Suprapubic skin (tissue), 4 donors: ENCODE measurements around the gene MOB3B. TPM values are rescaled to one million over a fixed set of nuclear protein-coding genes. Genes with fewer than 3 reads are reported as not detected.

Source experiments
- DNase-seq, 2 donors: peaks; one replicate each; pipeline ENCODE4 v3.0.0-alpha.2; 2019; ENCODE audit warnings: low spot score in 2 of 2
- H3K27ac ChIP-seq: fragments of 200-600 bp; sonication (generic); one replicate; pipeline ENCODE4 v1.5.1; 2019
- H3K27me3 ChIP-seq: fragments of 200-600 bp; sonication (generic); one replicate; pipeline ENCODE4 v1.5.1; 2019
- H3K36me3 ChIP-seq: fragments of 200-600 bp; sonication (generic); one replicate; pipeline ENCODE4 v1.5.1; 2019
- H3K4me1 ChIP-seq: fragments of 200-600 bp; sonication (generic); one replicate; pipeline ENCODE4 v1.5.1; 2019
- H3K4me3 ChIP-seq: fragments of 200-600 bp; sonication (generic); one replicate; pipeline ENCODE4 v1.5.1; 2019; ENCODE audit warnings: mild to moderate bottlenecking
- H3K9me3 ChIP-seq: fragments of 200-600 bp; sonication (generic); one replicate; pipeline ENCODE4 v1.5.1; 2019
- CTCF ChIP-seq, 2 donors: fragments of 200-600 bp in 1 of 2; fragments of 450-650 bp in 1 of 2; sonication (generic) in 1 of 2; IDR thresholded peaks; one replicate each; pipeline ENCODE4 v1.5.1; 2016 to 2019; ENCODE audit warnings: antibody characterized with exemption in 2 of 2, mild to moderate bottlenecking in 1 of 2, moderate library complexity in 1 of 2
- EP300 ChIP-seq: sonication (generic); formaldehyde crosslinking; IDR thresholded peaks from one replicate; pipeline ENCODE4 v1.6.1; 2017; ENCODE audit warnings: antibody characterized with exemption
- POLR2A ChIP-seq, 2 donors: fragments of 450-650 bp; IDR thresholded peaks; one replicate each; pipeline ENCODE4 v1.6.1; 2017; ENCODE audit warnings: antibody characterized with exemption in 2 of 2, mild to moderate bottlenecking in 2 of 2, moderate library complexity in 2 of 2
- POLR2AphosphoS5 ChIP-seq, 3 donors: sonication (generic); formaldehyde crosslinking; IDR thresholded peaks; one replicate each; pipeline ENCODE4 v1.6.1; 2017; ENCODE audit warnings: antibody characterized with exemption in 3 of 3
- WGBS: methylation state at CpG from one replicate; pipeline ENCODE4 v1.1.5; 2018; 5-methylcytosine and 5-hydroxymethylcytosine counted together
- total RNA-seq, 4 donors: library from RNA; depleted of rRNA; stranded (reverse); fragments of >200 nt; gene quantifications; one replicate each; pipeline ENCODE4 v1.1.0, GENCODE V29; 2016

Gene MOB3B
- total RNA-seq, 4 donors from 2014 or later = 8.2 to 21.5 (median 10.9) TPM

GRCh38 chr9:27282269-27282668, 247.3 kb downstream of the MOB3B start:
- H3K36me3 ChIP-seq = no peaks in the 10 kb centered on the region
- no peak overlapping the region for H3K27ac ChIP-seq
- peaks cover 6% of the 10 kb centered on the region for H3K4me1 ChIP-seq
- no peaks in the 10 kb centered on the region for H3K9me3 ChIP-seq
- TF ChIP-seq POLR2AphosphoS5 (IDR thresholded peaks at IDR 0.05) (no peak), EP300 (no peak), POLR2A (IDR thresholded peaks at IDR 0.05) (no peak)
- WGBS = 89% methylated on average over 7 of the region's 7 CpGs
- H3K4me3 ChIP-seq = no peak overlapping the region
- H3K27me3 ChIP-seq = no peaks in the 10 kb centered on the region
- no peak for DNase-seq

GRCh38 chr9:27280860-27281259, 248.8 kb downstream of the MOB3B start:
- H3K4me1 ChIP-seq = peaks cover 14% of the 10 kb centered on the region
- no peak for DNase-seq
- H3K36me3 ChIP-seq = no peaks in the 10 kb centered on the region
- no peak for TF ChIP-seq EP300
- no peak for TF ChIP-seq POLR2A (IDR thresholded peaks at IDR 0.05)
- TF ChIP-seq CTCF (IDR thresholded peaks at IDR 0.05) = no peak
- no peak for TF ChIP-seq POLR2AphosphoS5 (IDR thresholded peaks at IDR 0.05)
- no peaks in the 10 kb centered on the region for H3K27me3 ChIP-seq
- WGBS = 18% methylated on average over 5 of the region's 5 CpGs
- no peak overlapping the region for H3K27ac ChIP-seq
- no peaks in the 10 kb centered on the region for H3K9me3 ChIP-seq
- H3K4me3 ChIP-seq = peak overlapping the region; percentile 4

- WGBS = 90% methylated on average over 16 of the region's 16 CpGs
- Histone ChIP-seq H3K4me1 (peaks cover 15% of the 10 kb centered on the region), H3K9me3 (no peaks in the 10 kb centered on the region), H3K4me3 (no peak overlapping the region), H3K27me3 (no peaks in the 10 kb centered on the region), H3K36me3 (no peaks in the 10 kb centered on the region), H3K27ac (no peak overlapping the region)
- no peak for TF ChIP-seq POLR2A (IDR thresholded peaks at IDR 0.05)
- no peak for TF ChIP-seq POLR2AphosphoS5 (IDR thresholded peaks at IDR 0.05)
- no peak for TF ChIP-seq CTCF (IDR thresholded peaks at IDR 0.05)
- TF ChIP-seq EP300 = no peak
- DNase-seq = no peak
Measured at GRCh38 chr9:27280249-27280648, 249.4 kb downstream of the MOB3B start.

GRCh38 chr9:27279611-27280010, 250.0 kb downstream of the MOB3B start:
- WGBS = 84% methylated on average over 3 of the region's 3 CpGs

GRCh38 chr9:27278374-27278773, 251.2 kb downstream of the MOB3B start:
- Histone ChIP-seq H3K9me3 (no peaks in the 10 kb centered on the region), H3K27me3 (no peaks in the 10 kb centered on the region), H3K27ac (no peak overlapping the region), H3K36me3 (no peaks in the 10 kb centered on the region), H3K4me3 (no peak overlapping the region), H3K4me1 (peaks cover 15% of the 10 kb centered on the region)
- no peak for DNase-seq
- 73% methylated on average over 1 of the region's 1 CpG for WGBS
- TF ChIP-seq EP300 (no peak), POLR2A (IDR thresholded peaks at IDR 0.05) (no peak), CTCF (IDR thresholded peaks at IDR 0.05) (no peak), POLR2AphosphoS5 (IDR thresholded peaks at IDR 0.05) (no peak)

More at GRCh38 chr9:27279611-27280010, 250.0 kb downstream of the MOB3B start:
- no peaks in the 10 kb centered on the region for H3K9me3 ChIP-seq
- H3K4me1 ChIP-seq = peaks cover 15% of the 10 kb centered on the region
- TF ChIP-seq CTCF (IDR thresholded peaks at IDR 0.05) (no peak), POLR2A (IDR thresholded peaks at IDR 0.05) (no peak)
- no peaks in the 10 kb centered on the region for H3K27me3 ChIP-seq
- H3K36me3 ChIP-seq = no peaks in the 10 kb centered on the region
- no peak overlapping the region for H3K4me3 ChIP-seq
- H3K27ac ChIP-seq = no peak overlapping the region
- DNase-seq = no peak
